Astrocyte of the cerebellum (primary cell): ENCODE measurements around the gene FKBP14.

Experiments
- DNase-seq: peaks from one replicate; pipeline ENCODE4 v3.0.0-alpha.2; 2011; ENCODE audit warnings: low read depth
- H3K4me3 ChIP-seq: 2 replicates; pipeline ENCODE4 v1.5.1; 2011; ENCODE audit warnings: mild to moderate bottlenecking, low read depth, low read length, moderate library complexity
- CTCF ChIP-seq: IDR thresholded peaks from 2 replicates; pipeline ENCODE4 v1.5.1; 2012; ENCODE audit warnings: low read length, low read depth, moderate library complexity, mild to moderate bottlenecking; ENCODE audit errors: missing control alignments
- in situ Hi-C: cut with HindIII; loops from 2 replicates; pipeline ENCODE4 v1.10.0; 2017; ENCODE audit warnings: low sequenced_read_pairs

FKBP14 gene

GRCh38 chr7:30019960-30020359, 6.5 kb downstream of the FKBP14 start:
- no peak for DNase-seq
- H3K4me3 ChIP-seq: no peak overlapping the region
- in situ Hi-C loops: no loop called here
- no peak for TF ChIP-seq CTCF

- no peak for DNase-seq
- in situ Hi-C loops: no loop called here
- H3K4me3 ChIP-seq: no peak overlapping the region
- TF ChIP-seq CTCF: no peak
Observed at GRCh38 chr7:30019387-30019786, 7.1 kb downstream of the FKBP14 start.

- no peak for DNase-seq
- no peak for TF ChIP-seq CTCF
- H3K4me3 ChIP-seq: no peak overlapping the region
- in situ Hi-C loops: no loop called here
Observed at GRCh38 chr7:30018451-30018850, 8.1 kb downstream of the FKBP14 start.

GRCh38 chr7:30012757-30013156, 13.7 kb downstream of the FKBP14 start:
- no peak for DNase-seq
- in situ Hi-C loops: loop anchor here (5.0 kb wide), 1 partner anchor 50 kb away; no protein-coding TSS in a partner anchor
- TF ChIP-seq CTCF: no peak
- H3K4me3 ChIP-seq: no peak overlapping the region

- no peak overlapping the region for H3K4me3 ChIP-seq
- no peak for TF ChIP-seq CTCF
- no peak for DNase-seq
- in situ Hi-C loops: loop anchor here (5.0 kb wide), 1 partner anchor 48 kb away; no protein-coding TSS in a partner anchor
Observed at GRCh38 chr7:30010021-30010420, 16.5 kb downstream of the FKBP14 start.

GRCh38 chr7:30005464-30005863, 21.0 kb downstream of the FKBP14 start:
- DNase-seq: no peak
- no peak overlapping the region for H3K4me3 ChIP-seq
- no peak for TF ChIP-seq CTCF
- in situ Hi-C loops: no loop called here

GRCh38 chr7:30003098-30003497, 23.4 kb downstream of the FKBP14 start:
- in situ Hi-C loops: no loop called here
- no peak for DNase-seq
- no peak overlapping the region for H3K4me3 ChIP-seq
- TF ChIP-seq CTCF: no peak
